ENCODE data around the gene COX20.

The COX20 gene

DNA sequence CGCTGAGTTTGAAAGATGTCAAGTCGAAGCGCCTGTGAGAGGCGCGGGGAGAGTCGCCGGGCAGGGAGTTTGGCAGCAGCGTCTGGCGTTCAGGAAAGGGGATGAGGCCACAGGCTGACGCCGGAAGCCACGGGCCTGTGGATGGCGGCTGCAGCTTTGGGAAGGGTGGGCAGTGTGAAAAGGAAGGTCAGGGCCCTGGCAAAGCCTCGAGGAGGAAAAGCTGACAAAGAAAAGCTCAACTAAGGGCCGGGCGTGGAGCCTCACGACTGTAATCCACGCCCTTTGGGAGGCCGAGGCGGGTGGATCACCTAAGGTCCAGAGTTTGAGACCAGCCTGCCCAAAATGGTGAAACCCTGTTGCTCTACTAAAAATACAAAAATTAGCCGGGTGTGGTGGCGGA lies 25.2 kb upstream of the COX20 start:
- TF ChIP-seq, protein P1, sequence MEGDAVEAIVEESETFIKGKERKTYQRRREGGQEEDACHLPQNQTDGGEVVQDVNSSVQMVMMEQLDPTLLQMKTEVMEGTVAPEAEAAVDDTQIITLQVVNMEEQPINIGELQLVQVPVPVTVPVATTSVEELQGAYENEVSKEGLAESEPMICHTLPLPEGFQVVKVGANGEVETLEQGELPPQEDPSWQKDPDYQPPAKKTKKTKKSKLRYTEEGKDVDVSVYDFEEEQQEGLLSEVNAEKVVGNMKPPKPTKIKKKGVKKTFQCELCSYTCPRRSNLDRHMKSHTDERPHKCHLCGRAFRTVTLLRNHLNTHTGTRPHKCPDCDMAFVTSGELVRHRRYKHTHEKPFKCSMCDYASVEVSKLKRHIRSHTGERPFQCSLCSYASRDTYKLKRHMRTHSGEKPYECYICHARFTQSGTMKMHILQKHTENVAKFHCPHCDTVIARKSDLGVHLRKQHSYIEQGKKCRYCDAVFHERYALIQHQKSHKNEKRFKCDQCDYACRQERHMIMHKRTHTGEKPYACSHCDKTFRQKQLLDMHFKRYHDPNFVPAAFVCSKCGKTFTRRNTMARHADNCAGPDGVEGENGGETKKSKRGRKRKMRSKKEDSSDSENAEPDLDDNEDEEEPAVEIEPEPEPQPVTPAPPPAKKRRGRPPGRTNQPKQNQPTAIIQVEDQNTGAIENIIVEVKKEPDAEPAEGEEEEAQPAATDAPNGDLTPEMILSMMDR (IDR thresholded peaks at IDR 0.05): no peak

DNA sequence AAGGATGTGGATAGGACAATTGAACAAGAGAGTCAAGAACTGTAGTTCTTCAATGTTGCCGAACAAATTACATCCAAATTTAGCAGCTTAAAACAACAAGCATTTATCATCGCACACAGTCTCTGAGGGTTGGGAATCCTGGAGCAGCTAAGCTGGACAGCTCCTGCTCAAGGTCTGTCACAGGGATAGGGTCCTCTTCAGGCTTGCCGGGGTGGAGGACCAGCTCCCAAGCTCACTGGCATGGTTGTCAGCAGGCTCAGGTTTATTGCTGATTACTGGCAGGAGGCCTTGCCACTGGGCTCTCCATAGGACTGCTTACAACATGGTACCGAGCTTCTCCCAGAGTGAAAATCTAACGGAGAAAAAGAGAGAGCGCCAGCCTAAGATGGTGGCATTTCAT lies 22.1 kb upstream of the COX20 start:
- TF ChIP-seq, protein P1 (IDR thresholded peaks at IDR 0.05): no peak

DNA sequence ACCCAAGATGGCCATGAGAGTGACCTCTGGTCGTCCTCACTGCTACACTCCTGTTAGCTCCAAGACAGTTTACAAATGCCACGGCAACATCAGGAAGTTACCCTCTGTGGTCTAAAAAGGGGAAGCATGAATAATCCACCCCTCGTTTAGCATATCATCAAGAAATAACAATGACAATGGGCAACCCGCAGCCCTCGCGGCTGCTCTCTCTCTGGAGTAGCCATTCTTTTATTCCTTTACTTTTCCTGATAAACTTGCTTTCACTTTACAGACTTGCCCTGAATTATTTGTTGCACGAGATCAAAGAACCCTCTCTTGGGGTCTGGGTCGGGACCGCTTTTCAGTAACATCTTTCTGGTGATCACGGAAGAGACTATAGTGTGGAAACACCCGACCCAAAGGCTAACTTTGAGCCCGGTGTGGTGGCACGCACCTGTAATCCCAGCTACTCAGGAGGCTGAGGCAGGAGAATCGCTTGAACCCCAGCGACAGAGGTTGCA lies 19.8 kb upstream of the COX20 start:
- TF ChIP-seq, protein P1 (IDR thresholded peaks at IDR 0.05): no peak

- TF ChIP-seq, protein P1 (IDR thresholded peaks at IDR 0.05): no peak
These were observed 18.0 kb upstream of the COX20 start for GRCh38 chr1:244817415-244817894.

DNA sequence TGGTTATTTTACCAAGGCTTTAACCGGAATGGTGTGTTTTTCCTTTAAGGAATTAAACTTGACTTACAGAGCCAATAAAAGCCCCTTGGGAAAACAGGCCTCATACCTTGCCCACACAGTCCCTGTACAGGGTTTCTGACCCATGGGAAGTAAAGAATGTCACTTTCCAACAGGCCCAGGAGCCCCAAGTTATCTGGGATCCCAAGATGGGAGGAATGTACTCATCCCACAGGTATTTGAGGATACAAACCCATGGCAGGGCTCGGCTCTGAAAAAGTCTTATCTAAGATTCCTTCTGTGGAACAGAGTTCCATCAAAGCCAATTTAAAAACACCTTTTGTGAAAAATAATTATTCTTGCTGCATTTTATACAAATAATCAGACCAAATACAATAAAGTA lies 15.3 kb upstream of the COX20 start:
- TF ChIP-seq, protein P1 (IDR thresholded peaks at IDR 0.05): no peak

DNA sequence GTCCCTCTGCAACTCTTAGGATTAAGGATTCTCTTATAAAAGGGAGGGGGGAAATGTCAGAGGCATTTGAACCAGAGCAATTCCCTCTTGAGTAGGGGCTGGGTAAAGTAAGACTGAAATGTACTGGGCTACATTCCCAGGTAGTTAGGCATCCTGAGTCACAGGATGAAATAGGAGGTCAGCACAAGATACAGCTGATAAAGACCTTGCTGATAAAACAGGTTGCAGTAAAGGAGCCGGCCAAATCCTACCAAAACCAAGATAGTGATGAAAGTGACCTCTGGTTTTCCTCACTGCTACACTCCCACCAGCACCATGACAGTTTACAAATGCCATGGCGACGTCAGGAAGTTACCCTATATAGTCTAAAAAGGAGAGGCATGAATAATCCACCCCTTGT lies 14.3 kb upstream of the COX20 start:
- TF ChIP-seq, protein P1 (IDR thresholded peaks at IDR 0.05): no peak

DNA sequence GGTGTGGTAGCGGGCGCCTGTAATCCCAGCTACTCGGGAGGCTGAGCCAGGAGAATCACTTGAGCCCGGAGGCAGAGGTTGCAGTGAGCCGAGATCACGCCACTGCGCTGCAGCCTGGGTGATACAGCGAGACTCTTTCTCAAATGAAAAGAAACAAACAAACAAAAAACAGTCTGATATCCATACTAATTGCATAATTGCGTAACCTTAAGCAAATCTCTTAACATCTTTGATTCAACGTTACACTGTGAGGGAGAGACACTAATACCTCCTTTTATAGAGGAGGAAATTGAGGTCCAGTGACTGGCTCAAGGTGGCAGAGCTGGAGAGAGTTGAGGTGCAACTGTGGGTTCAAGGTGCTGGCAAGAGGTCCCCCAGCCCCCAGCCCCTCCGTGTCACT lies 12.6 kb upstream of the COX20 start:
- TF ChIP-seq, protein P1 (IDR thresholded peaks at IDR 0.05): no peak

- TF ChIP-seq, protein P1 (IDR thresholded peaks at IDR 0.05): no peak
These were observed 8.7 kb upstream of the COX20 start for GRCh38 chr1:244826712-244827111.

All from LNCAP (cell line).